22Rv1 (cell line): ENCODE results near the gene SHLD1.

ENCODE experiments used
- CTCF ChIP-seq: fragments of 450-650 bp; IDR thresholded peaks from 2 replicates; pipeline ENCODE4 v1.5.1; 2017; ENCODE audit warnings: mild to moderate bottlenecking
- ZFX ChIP-seq: fragments of 450-650 bp; IDR thresholded peaks from 2 replicates; pipeline ENCODE4 v1.6.1; 2017; ENCODE audit warnings: antibody characterized with exemption, borderline replicate concordance

GRCh38 chr20:5784735-5785134 is 34.5 kb downstream of the SHLD1 start:
- TF ChIP-seq CTCF (no peak), ZFX (no peak)
